ENCODE data around the gene DHX30. TPM values are rescaled to one million over a fixed set of nuclear protein-coding genes. Genes with fewer than 3 reads are reported as not detected.

Gene DHX30
- total RNA-seq, 1 donor from 2014 or later: 50.0 TPM

- no peak for TF ChIP-seq CTCF (IDR thresholded peaks at IDR 0.05; ENCODE audit: insufficient read depth, low read depth, low read length)
- no peak for TF ChIP-seq EZH2 (IDR thresholded peaks at IDR 0.05; ENCODE audit: insufficient read depth, low read length)
- Histone ChIP-seq H3K4me3 (ENCODE audit: insufficient read depth, low read depth, low read length) (no peak overlapping the region), H3K79me2 (ENCODE audit: insufficient read depth, low read length) (no peaks in the 10 kb centered on the region), H3K9me3 (ENCODE audit: insufficient read depth, low read depth, low read length) (no peaks in the 10 kb centered on the region), H3K4me1 (ENCODE audit: insufficient read depth, low read length) (no peaks in the 10 kb centered on the region), H3K27me3 (ENCODE audit: insufficient read depth, low read length) (no peaks in the 10 kb centered on the region), H2AFZ (ENCODE audit: low read depth, low read length) (no peak overlapping the region), H3K27ac (ENCODE audit: low read depth, low read length) (no peak overlapping the region), H3K36me3 (ENCODE audit: insufficient read depth, low read length) (peaks cover 27% of the 10 kb centered on the region), H3K9ac (ENCODE audit: low read length) (no peak overlapping the region), H3K4me2 (ENCODE audit: low read length) (no peak overlapping the region), H4K20me1 (ENCODE audit: insufficient read depth, low read length) (peaks cover 60% of the 10 kb centered on the region)
- H3K4me3 Mint-ChIP-seq (ENCODE audit: unreplicated experiment): no peak overlapping the region
- FAIRE-seq (no peak), DNase-seq (ENCODE audit: low read depth) (no peak)
- peaks cover 11% of the 10 kb centered on the region for H3K36me3 Mint-ChIP-seq (ENCODE audit: low read depth, unreplicated experiment)
- H3K4me1 Mint-ChIP-seq (ENCODE audit: low read depth, unreplicated experiment): no peaks in the 10 kb centered on the region
- peak overlapping the region; percentile 41 for H3K27ac Mint-ChIP-seq (ENCODE audit: unreplicated experiment)
- H3K27me3 Mint-ChIP-seq (ENCODE audit: low read depth, unreplicated experiment): no peaks in the 10 kb centered on the region
- peaks cover 2% of the 10 kb centered on the region for H3K9me3 Mint-ChIP-seq (ENCODE audit: unreplicated experiment)
Observed at GRCh38 chr3:47851888-47852603, 49.1 kb downstream of the DHX30 start.

GRCh38 chr3:47852604-47853602 lies 50.0 kb downstream of the DHX30 start:
- Histone ChIP-seq H3K4me3 (ENCODE audit: insufficient read depth, low read depth, low read length) (no peak overlapping the region), H3K9me3 (ENCODE audit: insufficient read depth, low read depth, low read length) (no peaks in the 10 kb centered on the region), H3K9ac (ENCODE audit: low read length) (no peak overlapping the region), H3K4me1 (ENCODE audit: insufficient read depth, low read length) (no peaks in the 10 kb centered on the region), H3K4me2 (ENCODE audit: low read length) (no peak overlapping the region), H3K27me3 (ENCODE audit: insufficient read depth, low read length) (no peaks in the 10 kb centered on the region), H2AFZ (ENCODE audit: low read depth, low read length) (no peak overlapping the region), H3K79me2 (ENCODE audit: insufficient read depth, low read length) (no peaks in the 10 kb centered on the region), H3K36me3 (ENCODE audit: insufficient read depth, low read length) (peaks cover 29% of the 10 kb centered on the region), H3K27ac (ENCODE audit: low read depth, low read length) (no peak overlapping the region), H4K20me1 (ENCODE audit: insufficient read depth, low read length) (peaks cover 53% of the 10 kb centered on the region)
- H3K27me3 Mint-ChIP-seq (ENCODE audit: low read depth, unreplicated experiment): no peaks in the 10 kb centered on the region
- H3K4me1 Mint-ChIP-seq (ENCODE audit: low read depth, unreplicated experiment): no peaks in the 10 kb centered on the region
- TF ChIP-seq CTCF (IDR thresholded peaks at IDR 0.05; ENCODE audit: insufficient read depth, low read depth, low read length) (no peak), EZH2 (IDR thresholded peaks at IDR 0.05; ENCODE audit: insufficient read depth, low read length) (no peak)
- H3K36me3 Mint-ChIP-seq (ENCODE audit: low read depth, unreplicated experiment): peaks cover 14% of the 10 kb centered on the region
- H3K27ac Mint-ChIP-seq (ENCODE audit: unreplicated experiment): no peak overlapping the region
- DNase-seq (ENCODE audit: low read depth) (no peak), FAIRE-seq (no peak)
- H3K9me3 Mint-ChIP-seq (ENCODE audit: unreplicated experiment): peaks cover 2% of the 10 kb centered on the region
- no peak overlapping the region for H3K4me3 Mint-ChIP-seq (ENCODE audit: unreplicated experiment)

All from astrocyte (in vitro differentiated cells and primary cell).